Activated effector memory CD4-positive, alpha-beta T cell treated with Interleukin-2 at 50 U/mL for 16 hours (primary cell): ENCODE results near the gene GRID1.
"Not testable (repeated sequence)": the region's sequence is repeated elsewhere in the genome, so short reads cannot be mapped to it uniquely, and the experiment has no call there.

Experiments used
- DNase-seq: peaks from one replicate; pipeline ENCODE4 v3.0.0-alpha.2; 2020

GRID1 gene

DNA sequence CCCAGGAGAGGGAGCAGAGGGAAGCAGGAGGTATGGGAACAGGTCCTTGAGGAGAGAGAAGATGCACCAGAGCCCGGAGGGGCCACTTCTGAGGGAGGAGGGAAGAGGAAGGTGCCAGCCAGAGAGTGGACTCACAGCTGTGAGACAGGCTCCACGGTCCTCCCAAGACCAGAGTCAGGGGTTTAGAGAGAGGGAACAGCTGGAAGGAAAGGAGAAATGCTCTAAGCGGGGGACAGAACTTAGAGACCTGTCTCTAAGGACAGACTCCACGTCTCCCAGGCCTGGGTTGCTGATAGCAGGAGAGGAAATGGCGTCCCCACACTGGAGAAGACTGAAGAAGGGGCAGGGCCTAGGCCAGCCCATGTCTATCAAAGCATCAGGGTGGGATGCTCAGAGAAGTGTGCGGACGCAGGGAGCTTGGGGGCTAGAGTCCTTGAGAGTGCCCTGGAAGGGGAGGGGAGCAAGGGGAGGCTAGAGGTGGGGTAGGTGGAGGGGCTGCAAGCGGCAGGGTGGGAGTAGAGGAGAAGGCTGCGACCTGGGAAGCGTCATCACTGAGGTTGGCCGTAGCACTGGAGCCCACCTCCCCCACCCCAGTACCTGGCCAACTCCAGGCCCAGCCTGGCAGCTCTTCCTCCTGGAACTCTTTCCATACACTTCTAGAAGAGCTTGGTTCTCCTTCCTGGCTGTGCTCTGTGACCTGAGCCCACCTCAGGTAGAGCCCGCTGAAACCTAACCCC is 25.6 kb upstream of the GRID1 start:
- DNase-seq: no peak

DNA sequence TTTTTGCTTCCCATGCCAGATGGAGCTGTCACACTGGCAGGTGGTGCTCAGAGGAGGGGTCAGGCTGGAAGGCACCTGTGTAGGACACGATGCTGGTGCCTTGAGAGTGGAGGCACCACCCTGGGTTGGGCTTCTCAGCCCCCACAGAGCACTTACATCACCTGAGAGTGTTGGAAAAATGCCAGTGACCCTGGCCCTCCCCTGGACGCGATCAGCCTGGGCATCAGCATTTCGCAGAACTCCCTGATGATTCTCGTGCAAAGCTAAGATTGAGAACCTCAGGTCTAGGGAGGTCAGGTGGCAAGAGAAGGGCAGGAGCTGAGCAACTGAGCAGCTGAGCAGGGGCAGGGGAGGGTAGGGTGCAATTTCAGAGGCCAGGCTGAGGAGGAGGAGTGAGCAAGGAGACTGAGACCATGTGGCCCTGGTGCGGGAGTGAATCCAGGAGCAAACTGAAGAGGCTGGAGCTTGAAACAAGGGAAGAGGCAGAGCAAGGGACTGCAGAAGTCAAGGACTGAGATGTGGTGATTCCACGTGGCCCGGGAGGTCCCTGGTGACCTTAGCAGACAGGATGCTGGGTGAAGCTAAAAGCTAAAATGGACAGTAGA is 24.7 kb upstream of the GRID1 start:
- no peak for DNase-seq

DNA sequence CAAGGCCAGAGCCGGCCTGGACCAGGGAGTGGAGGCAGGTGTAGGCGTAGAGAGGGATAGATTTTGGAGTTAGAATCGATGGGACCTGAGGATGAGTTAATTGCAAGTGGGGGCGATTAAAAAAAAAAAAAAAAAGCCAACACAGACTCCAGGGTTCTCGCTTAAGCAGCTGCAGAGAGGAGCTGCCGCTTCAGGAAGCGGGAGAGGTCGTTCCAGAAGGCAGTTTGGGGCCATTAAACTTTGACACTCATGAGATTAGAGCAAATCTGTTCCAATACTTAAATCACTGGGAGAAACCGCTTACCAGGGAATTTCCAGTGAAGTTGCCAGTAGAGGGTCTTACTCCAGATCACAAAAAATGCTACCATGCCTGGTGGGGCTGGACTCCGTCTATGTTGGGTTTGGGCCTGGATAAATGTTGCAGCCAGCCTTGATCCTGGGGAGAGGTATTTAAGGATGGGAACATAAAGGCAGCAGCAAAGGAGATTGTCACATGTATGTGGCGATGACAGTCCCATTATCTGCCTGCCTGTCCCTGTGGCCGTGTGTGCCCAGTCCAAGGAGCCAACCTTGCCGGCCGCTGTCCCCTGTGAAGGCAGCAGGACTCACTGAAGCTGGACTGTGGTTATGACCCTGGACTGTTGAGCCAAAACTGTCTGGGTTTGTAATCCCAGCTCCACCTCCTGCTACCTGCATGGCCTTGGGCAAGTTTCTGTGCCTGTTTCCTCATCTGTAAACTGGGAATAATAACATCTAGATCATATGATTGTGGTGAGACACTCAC is 23.9 kb upstream of the GRID1 start:
- DNase-seq: no peak

DNA sequence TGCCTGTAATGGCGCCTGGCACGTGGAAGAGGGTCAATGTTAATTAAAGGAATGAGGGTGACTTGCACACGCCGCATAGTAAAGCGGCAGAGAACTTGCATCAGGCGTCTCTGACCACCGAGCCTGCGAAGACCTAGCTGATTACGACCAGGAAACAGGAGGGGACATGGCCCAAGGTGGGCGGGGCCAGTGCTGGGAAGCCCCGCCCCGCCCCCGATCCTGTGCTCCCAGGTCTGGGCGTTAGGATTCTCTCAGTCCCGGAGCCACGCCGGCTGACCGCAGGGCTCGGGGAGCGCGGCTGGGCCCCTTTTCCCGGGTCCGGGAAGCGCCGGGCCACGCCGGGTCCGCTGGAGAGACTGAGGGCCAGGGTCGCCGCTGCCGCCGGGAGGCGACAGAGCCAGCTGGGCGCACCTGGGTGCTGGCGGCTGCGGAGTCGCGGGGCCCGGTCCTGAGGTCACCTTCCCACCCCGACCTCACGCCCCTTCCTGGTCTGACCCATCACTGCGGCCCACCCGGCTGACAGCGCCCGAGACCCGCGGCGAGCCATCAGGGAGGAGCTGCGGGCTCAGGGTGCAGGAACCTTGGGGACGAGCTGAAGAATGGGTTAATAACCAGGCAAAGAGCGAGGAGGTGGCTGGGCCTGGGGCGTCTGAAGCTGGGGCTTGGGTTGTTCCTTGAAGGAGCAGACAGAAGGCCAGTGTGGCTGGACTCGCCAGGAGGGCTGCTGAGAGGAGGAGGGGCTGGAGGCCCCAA is 23.0 kb upstream of the GRID1 start:
- no peak for DNase-seq

DNA sequence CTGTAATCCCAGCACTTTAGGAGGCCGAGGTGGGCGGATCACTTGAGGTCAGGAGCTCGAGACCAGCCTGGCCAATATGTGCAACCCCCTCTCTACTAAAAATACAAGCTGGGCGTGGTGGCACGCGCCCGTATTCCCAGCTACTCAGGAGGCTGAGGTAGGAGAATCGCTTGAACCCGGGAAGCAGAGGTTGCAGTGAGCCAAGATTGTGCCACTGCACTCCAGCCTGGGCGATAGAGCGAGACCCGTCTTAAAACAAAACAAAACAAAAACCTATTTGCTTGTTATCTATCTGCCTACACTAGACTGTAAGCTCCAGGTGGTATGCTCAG is 22.5 kb upstream of the GRID1 start:
- DNase-seq: not testable (repeated sequence)

DNA sequence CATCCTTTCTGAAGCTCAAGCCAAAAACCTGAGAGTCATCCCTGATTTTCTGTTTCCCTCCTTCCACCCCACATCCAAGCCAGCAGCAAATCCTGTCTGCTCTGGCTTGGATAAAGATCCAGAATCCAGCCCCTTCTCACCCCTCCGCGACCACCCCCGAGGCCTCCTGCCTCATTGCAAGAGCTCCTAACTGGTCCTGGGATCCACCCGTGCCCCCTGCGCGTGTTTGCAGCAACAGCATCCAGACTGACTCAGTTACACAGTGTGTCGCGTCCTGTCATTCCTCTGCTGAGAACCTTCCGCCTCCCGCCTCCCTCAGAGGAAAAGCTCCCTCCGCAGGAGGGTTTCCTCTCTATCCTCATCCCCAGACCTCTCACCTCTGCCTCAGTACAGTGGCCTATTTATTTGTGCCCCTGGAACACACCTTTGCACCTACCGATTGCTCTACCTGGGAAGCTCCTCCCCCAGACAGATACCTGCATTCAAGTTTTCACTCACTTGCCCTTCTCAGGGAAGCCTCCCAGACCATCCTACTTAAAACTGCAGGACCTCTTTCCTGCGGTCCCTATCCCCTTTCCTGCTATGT is 21.6 kb upstream of the GRID1 start:
- DNase-seq: no peak

DNA sequence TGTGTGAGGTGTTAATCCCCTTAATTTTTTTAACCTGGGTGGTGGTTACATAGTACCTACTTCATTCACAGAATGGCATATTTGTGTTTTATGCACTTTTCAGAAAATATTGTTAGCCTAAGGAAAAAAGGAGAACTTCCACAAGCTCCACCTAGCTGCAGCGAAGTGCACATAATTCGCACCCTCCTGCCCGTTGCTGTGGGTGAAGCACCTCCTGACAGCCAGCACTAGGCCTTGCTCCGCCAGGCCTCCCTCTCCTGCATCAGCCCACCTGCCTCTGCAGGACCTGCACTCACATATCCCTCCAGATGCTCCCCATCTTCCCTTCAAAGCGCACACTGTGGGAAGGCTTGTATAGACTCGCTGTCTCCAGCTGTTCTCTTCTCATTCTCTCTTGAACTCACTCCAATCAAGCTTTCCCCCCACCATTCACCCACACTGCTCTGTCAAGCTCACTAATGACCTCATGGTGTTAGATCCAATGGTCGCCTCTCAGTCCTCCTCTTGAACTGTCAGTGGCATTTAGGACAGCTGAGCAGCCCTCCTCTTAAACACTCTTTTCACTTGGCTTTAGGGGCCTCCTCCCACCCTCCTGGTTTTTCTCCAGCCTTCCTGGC is 20.7 kb upstream of the GRID1 start:
- DNase-seq: no peak

DNA sequence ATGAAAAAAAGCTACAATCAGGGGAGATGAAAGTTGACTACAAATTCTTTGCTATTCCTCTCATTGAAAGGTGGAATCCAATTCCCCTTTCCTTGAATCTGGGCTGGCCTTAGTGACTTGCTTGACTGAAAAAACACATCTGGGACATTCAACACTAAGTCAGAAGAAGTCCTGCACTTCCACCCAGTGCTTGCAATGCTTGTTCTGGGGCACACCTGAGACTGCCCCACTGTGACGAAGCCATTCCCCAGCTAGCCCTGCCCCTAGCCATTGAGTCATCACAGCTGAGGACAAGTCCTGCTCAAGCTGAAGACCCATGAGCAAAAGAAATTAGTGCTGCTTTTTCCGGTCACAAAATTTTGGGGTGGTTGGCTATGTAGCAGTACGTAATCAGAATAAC is 19.2 kb upstream of the GRID1 start:
- DNase-seq: no peak

DNA sequence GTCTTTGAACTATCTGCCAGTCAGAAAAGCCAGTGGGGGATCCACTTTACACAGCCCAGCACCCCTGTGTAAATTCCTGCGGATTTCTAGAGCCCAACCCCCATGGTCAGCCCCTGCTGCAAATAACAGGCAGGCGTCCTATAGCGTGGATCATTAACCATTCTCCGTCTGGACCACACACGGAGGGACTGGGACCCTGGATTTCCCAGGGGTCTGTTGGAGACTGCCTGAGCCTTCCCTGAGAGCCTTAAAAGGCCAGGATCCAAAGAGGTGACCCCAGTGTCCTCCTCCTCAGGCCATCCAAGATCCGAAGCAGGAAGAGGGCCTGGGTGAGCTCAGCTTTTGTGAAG is 11.2 kb upstream of the GRID1 start:
- DNase-seq: no peak

DNA sequence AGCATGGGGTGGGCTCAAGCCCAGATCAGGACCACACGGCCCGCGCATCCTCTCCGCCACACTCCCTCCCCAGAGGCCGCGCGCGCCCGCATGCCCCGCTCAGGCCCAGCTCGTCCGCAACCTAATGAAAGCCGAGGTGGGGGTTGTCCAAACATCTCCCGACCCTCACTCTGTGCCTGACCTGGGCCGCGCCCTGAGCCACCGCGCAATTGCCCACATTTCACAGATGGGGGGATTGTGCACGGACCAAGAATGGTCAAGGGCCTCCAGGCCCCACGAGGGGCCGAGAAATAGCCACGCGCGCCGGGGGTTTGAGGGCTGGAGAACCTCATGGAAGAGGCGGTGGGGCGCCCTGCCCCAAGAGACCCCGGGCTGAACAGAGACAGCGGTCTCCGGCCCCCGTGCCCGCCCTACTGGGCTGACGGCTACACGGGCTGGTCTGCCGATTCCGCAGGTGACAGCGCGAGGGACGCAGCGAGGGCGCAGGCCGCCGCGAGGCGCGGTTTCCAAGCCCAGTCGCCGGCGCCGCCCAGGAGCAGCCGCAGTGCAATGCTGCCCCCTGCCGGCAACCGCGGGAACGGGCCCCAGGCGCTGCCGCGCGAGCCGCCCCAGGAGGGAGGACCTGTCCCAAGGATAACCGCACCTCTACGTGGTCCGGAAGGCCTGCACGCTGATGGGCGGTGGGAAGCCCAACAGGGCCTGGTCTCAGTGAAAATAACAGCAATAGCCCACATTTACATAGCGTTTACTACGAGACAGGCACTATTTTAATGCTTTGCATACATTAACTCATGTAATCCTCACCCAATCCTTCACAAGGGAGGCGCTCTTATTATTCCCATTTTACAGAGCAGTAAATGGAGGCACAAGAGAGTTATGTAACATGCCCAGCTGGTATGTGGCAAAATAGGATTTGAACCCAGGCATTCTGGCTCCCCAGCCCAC is 10.5 kb upstream of the GRID1 start:
- peak; percentile 76 for DNase-seq

DNA sequence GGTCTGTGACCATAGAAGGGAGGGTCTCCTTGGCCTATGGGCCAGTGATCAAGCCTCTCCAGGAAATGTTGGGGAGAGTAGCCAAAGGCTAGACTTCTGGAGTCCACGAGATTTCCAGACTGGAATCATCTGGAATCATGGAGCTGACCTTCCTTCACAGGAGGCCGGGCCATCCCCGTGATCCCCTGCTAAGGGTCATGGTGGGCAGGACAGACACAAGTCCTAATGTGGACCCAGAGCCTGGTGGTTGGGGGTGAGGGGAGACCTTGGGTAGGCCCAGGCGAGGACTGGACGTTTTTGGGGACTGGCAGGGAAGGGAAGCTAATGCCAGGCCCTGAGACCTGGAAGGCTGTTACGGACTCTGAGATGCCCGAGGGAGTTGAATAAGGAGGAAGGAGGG is 9.8 kb upstream of the GRID1 start:
- DNase-seq: no peak

DNA sequence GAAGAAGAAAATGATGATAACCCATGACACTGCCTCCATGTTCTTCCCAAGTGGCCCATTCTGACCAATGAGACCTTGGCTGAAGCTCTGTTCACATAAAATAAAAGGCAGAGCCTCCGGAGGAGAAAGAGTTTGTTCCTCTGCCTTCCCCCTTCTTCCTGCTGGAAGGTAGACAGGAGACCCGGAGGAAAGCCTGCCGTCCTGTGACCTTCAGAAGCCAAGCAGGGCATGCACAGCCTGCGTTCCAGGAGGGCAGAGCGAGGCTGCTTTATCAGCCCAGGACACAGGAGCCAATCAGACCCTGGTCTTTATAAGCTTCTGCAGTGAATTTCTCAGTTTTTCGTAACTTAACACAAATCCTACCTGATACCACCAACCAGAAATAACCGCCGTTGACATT is 8.6 kb upstream of the GRID1 start:
- no peak for DNase-seq

DNA sequence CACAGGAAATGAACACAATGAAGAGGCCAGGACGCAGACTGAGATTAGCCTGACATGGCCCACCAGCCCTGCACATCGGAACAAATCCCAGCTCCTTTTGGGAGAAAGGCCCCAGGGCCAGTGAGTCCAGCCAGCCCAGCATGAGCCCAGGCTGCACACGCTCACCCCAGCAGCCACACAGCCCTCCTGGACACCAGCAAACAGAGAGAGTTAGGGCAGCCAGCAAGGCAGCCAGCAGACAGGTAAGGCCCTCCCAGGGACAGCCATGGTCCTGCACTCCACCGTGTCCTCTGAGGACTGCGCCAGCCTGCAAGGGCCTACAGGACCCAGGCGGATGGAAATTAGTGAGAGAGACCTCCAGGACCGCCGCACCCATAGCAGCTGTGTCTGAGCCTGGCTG is 8.1 kb upstream of the GRID1 start:
- DNase-seq: no peak

DNA sequence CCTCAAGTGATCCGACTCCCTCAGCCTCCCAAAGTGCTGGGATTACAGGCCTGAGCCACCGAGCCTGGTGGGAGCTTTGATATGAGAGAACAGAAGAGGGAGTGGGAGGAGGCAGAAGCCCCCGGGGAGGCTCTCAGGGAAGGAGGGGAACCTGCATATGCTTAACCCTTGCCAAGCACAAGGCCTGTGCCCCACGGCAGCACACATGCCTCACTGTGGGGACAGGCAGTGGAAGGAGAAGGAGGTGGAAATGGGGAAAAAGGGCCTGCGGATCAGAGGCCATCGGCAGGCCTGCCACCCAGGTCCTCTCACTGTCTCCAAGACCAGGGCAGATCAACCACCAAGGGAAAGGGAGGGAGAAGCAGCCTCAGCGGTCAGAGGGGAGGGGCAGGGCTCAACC is 7.2 kb upstream of the GRID1 start:
- no peak for DNase-seq

DNA sequence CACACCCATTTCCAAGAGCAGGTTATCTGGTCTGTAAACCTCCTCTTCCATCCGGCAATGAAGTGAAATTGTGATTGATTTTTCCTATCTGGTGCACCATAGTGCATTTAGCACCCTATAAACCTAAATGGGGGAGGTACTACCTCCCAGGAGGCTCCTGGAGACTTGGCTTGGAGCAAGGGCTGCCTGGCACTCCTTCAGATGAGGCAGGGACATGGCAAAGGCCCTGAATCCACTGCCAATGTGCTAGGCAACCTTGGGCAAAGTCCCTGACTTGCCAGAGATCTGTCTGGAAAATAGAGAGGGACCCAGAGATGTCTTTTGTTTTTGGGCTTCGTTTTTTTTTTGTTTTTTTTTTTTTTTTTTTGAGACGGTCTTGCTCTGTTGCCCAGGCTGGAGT is 6.7 kb upstream of the GRID1 start:
- DNase-seq: no peak

DNA sequence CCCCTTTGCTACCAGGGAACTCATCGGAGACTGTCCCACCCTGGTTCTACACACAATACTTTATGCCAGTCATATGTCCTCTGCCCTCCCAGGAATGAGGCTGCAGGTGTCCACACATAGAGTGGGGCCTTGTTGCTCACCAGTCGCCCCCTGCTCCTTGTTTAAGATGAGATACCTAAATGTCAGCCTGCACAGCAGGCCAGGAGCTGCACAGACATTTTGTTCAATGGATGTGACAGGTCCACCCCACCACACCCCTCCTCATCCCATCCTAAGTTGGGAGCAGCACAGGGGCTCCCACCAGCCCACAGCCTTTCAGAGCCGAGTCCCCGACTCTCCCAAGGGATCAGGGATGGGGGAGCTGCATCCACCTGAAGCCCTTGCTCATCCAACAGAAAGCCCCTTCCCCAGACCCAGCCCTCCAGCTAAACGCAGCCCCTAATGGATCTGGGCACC is 6.2 kb upstream of the GRID1 start:
- no peak for DNase-seq

DNA sequence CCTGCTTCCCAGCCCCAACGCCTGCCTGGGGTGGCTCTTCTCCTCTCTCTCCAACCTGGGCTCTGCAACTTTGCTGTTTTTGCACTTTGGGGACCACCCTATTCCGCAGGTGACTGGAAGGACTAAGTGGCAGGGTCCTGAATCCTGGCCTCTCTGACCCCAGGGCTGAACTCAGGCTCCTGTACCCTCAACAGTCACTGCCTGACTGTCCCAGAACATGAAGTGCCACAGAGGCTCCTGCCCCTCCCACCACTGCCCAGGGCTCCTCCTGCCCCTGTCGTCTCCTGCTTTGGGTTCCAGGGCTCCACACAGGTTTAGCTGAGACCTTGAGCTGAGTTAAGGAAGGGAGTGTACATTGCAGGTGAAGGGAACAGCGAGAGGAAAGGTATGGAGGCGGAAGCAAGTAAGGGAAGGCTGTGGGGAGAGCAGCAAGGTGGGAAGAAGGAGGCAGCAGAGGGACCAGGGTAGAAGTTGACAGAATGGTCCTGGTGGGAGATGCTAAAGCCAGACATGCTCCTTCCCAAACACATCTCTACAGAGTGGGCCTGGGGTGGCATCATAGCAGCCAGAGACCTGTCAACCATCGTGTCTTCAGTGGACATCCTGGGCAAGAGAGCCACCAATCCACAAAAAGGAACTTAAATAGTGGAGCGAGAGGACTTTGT is 5.7 kb upstream of the GRID1 start:
- no peak for DNase-seq

DNA sequence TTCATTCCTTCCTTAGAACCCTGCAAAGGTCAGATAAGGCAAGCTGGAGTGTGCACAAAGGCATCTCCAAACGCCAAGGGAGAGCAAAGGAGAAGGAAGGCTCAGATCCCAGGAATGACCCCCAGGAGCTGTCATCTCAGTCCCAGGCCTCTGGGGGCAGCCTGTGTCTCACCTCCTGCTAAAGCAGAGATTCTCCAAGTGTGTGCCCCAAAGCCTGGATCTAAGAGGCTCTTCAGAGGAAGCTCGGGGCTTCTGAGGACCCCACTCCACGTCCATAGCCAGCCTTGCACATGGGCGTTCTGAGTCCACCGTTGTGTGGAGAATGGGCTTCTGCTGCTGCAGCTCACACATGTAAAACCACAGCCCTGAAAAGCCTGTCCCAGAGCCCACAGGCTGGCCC is 5.1 kb upstream of the GRID1 start:
- no peak for DNase-seq

DNA sequence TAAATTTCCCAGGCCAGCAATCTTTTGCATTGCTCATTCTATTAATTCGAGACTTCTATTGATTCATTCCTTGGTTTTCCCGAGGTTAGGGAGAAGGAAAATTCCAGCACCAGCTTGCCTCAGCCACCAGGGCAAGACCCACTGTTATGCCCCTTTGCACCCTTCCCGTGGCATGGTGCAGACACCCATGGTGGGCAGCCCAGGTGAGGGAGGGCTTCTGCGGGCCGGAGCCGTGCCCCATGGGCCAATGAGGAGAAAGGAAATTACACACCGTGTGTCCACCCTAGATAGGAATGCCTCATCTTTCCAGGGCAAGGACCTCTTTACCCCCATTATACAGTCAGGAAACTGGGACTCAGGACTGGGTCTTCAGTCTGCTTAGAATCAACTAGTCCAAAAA is 4.5 kb upstream of the GRID1 start:
- no peak for DNase-seq

DNA sequence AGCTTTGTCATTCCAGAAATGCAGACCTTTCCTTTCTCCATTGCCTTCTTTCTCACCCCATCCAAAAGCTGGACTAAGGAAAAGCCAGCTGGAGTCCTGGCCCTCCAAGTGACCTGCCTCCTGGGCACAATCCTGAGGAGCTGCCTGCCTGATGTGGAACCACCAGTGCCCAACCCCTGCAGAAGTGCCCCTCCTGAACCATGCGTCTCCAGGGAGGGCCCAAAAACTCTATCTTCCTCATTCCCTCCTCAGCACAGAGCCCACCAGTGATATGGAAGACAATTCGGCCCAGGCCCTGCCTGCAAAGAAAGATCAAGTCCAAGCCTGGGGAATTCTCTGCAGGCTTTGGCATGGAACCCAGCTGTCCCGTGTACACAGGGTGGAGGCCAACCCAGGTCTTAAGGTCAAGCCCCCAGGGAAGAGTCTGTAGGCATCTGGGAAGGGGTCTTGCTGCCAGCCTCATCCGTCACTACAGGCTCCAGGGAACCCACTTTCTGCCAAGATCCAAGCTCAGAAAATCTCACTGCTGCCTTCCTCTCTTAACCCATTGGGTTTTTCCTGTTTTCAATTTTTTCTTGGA is 3.5 kb upstream of the GRID1 start:
- no peak for DNase-seq

DNA sequence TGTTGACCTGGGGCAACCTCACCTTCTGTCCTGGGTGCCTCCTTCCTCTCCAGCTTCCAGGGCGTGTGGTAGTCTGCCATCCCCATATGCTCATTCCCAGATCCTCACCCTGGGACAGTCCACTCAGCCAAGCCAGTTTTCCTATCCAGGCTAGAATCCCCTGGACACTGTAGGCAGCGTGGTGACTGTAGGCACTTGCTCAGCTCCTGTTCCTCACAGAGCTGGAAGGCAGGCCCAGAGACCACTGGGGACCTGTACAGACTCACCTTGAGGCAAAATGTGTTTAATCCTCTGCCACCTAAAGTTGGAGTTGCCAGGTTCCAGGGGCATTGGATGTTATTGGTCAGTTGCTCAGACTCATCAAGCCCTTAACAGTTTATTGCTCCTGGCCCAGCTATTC is 2.4 kb upstream of the GRID1 start:
- DNase-seq: no peak
